A549 (cell line): ENCODE results near the gene RANGRF.

ENCODE experiments used
- FOSB ChIP-seq: fragments of 250-450 bp; sonication (Bioruptor Pico); IDR thresholded peaks from 2 replicates; pipeline ENCODE4 v1.5.0; 2020; ENCODE audit warnings: mild to moderate bottlenecking, moderate library complexity
- JUN ChIP-seq, 2 experiments: fragments of >200 bp; sonication (Bioruptor Twin); formaldehyde crosslinking; IDR thresholded peaks; 2 replicates in 1 of 2; 3 replicates in 1 of 2; pipeline ENCODE4 v1.6.1; 2016 to 2017
- NR3C1 ChIP-seq: fragments of >200 bp; sonication (Bioruptor Twin); formaldehyde crosslinking; IDR thresholded peaks from 3 replicates; pipeline ENCODE4 v1.6.1; 2017
- POLR2A ChIP-seq: IDR thresholded peaks from 2 replicates; pipeline ENCODE4 v1.6.1; 2012; ENCODE audit warnings: mild to moderate bottlenecking, low read length
- TF ChIP-seq, protein P1 (sequence below): fragments of >200 bp; sonication (Bioruptor Twin); formaldehyde crosslinking; IDR thresholded peaks from 3 replicates; pipeline ENCODE4 v1.5.1; 2016
- TF ChIP-seq, protein P2 (sequence below): IDR thresholded peaks from 2 replicates; pipeline ENCODE4 v1.6.1; 2012; ENCODE audit warnings: low read depth, borderline replicate concordance
- TF ChIP-seq, protein P3 (sequence below): IDR thresholded peaks from 2 replicates; pipeline ENCODE4 v1.6.1; 2012

DNA sequence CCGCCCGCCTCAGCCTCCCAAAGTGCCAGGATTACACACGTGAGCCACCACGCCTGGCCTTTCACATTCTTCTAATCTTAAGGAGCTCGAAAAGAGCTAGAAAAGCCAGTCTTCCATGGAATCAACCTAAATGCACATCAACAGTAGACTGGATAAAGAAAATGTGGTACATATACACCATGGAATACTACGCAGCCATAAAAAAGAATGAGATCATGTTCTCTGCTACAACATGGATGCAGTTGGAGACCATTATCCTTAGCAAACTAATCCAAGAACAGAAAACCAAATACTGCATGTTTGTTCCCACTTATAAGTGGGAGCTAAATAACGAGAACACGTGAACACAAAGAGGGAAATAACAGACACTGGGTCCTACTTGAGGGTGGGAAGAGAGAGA is 43.7 kb upstream of the RANGRF start:
- TF ChIP-seq, protein P1, sequence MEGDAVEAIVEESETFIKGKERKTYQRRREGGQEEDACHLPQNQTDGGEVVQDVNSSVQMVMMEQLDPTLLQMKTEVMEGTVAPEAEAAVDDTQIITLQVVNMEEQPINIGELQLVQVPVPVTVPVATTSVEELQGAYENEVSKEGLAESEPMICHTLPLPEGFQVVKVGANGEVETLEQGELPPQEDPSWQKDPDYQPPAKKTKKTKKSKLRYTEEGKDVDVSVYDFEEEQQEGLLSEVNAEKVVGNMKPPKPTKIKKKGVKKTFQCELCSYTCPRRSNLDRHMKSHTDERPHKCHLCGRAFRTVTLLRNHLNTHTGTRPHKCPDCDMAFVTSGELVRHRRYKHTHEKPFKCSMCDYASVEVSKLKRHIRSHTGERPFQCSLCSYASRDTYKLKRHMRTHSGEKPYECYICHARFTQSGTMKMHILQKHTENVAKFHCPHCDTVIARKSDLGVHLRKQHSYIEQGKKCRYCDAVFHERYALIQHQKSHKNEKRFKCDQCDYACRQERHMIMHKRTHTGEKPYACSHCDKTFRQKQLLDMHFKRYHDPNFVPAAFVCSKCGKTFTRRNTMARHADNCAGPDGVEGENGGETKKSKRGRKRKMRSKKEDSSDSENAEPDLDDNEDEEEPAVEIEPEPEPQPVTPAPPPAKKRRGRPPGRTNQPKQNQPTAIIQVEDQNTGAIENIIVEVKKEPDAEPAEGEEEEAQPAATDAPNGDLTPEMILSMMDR = no peak
- TF ChIP-seq FOSB (no peak), NR3C1 (no peak), JUN (IDR thresholded peaks at IDR 0.05) (no peak), POLR2A (no peak)
- TF ChIP-seq, protein P2, sequence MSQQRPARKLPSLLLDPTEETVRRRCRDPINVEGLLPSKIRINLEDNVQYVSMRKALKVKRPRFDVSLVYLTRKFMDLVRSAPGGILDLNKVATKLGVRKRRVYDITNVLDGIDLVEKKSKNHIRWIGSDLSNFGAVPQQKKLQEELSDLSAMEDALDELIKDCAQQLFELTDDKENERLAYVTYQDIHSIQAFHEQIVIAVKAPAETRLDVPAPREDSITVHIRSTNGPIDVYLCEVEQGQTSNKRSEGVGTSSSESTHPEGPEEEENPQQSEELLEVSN = no peak
- TF ChIP-seq, protein P3, sequence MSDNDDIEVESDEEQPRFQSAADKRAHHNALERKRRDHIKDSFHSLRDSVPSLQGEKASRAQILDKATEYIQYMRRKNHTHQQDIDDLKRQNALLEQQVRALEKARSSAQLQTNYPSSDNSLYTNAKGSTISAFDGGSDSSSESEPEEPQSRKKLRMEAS = no peak
